ENCODE results near the gene TICAM1. TPM values are rescaled to one million over a fixed set of nuclear protein-coding genes. Genes with fewer than 3 reads are reported as not detected.
A peak's percentile ranks its signal among the peaks of the same experiment; 100 is the strongest.

The TICAM1 gene
- total and polyA plus RNA-seq, 2 of the 13 experiments (the other 11 are each of a cell fraction or from before 2014, with no cell fraction given) = 0.33 to 0.95 TPM

DNA sequence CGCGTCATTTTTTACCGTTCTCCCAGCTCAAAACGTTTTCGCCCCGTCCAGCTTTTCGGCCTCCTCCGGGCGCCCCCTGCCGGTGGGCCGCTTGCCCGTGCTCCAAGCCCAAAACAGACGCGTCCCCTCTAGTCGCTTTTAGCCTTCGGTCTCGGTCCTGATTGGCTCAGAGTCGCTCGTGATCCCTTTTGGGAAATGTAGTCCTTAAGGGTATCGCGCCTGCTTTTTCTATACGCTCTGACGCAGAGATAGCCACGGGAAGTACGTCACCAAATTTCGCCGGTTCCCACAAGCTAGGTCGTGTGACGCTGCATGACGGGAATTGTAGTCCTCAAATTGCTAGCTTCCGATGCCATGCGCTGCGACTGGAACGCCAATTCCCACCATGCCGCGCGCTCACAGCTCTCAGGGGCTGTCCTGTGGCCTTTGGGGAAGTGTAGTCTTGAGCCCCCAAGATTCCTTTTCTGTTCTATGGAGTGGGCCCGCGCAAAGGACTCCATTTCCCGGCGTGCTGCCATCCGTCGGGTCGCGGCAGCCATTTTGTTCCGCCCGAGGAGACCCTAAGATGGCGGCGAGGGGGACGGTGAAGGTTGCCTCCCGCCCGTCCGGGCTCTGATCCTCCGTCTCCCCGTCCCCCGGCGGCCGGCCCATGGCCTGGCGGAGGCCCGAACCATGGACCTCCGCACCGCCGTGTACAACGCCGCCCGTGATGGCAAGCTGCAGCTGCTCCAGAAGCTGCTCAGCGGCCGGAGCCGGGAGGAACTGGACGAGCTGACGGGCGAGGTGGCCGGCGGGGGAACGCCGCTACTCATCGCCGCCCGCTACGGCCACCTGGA, 40.1 kb downstream of the TICAM1 start, which contains the start of gene FEM1A (continued):
- TF ChIP-seq, protein P1, sequence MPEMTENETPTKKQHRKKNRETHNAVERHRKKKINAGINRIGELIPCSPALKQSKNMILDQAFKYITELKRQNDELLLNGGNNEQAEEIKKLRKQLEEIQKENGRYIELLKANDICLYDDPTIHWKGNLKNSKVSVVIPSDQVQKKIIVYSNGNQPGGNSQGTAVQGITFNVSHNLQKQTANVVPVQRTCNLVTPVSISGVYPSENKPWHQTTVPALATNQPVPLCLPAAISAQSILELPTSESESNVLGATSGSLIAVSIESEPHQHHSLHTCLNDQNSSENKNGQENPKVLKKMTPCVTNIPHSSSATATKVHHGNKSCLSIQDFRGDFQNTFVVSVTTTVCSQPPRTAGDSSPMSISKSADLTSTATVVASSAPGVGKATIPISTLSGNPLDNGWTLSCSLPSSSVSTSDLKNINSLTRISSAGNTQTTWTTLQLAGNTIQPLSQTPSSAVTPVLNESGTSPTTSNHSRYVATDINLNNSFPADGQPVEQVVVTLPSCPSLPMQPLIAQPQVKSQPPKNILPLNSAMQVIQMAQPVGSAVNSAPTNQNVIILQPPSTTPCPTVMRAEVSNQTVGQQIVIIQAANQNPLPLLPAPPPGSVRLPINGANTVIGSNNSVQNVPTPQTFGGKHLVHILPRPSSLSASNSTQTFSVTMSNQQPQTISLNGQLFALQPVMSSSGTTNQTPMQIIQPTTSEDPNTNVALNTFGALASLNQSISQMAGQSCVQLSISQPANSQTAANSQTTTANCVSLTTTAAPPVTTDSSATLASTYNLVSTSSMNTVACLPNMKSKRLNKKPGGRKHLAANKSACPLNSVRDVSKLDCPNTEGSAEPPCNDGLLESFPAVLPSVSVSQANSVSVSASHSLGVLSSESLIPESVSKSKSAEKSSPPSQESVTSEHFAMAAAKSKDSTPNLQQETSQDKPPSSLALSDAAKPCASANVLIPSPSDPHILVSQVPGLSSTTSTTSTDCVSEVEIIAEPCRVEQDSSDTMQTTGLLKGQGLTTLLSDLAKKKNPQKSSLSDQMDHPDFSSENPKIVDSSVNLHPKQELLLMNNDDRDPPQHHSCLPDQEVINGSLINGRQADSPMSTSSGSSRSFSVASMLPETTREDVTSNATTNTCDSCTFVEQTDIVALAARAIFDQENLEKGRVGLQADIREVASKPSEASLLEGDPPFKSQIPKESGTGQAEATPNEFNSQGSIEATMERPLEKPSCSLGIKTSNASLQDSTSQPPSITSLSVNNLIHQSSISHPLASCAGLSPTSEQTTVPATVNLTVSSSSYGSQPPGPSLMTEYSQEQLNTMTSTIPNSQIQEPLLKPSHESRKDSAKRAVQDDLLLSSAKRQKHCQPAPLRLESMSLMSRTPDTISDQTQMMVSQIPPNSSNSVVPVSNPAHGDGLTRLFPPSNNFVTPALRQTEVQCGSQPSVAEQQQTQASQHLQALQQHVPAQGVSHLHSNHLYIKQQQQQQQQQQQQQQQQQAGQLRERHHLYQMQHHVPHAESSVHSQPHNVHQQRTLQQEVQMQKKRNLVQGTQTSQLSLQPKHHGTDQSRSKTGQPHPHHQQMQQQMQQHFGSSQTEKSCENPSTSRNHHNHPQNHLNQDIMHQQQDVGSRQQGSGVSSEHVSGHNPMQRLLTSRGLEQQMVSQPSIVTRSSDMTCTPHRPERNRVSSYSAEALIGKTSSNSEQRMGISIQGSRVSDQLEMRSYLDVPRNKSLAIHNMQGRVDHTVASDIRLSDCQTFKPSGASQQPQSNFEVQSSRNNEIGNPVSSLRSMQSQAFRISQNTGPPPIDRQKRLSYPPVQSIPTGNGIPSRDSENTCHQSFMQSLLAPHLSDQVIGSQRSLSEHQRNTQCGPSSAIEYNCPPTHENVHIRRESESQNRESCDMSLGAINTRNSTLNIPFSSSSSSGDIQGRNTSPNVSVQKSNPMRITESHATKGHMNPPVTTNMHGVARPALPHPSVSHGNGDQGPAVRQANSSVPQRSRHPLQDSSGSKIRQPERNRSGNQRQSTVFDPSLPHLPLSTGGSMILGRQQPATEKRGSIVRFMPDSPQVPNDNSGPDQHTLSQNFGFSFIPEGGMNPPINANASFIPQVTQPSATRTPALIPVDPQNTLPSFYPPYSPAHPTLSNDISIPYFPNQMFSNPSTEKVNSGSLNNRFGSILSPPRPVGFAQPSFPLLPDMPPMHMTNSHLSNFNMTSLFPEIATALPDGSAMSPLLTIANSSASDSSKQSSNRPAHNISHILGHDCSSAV (CRISPR knock-in tag; IDR thresholded peaks at IDR 0.05; ENCODE audit: borderline replicate concordance) = no peak
- TF ChIP-seq KLF11 (CRISPR knock-in tag; IDR thresholded peaks at IDR 0.05) (peak; percentile 87), ZBTB8A (CRISPR knock-in tag; IDR thresholded peaks at IDR 0.05; ENCODE audit: borderline replicate concordance, low read depth) (no peak), CBX1 (IDR thresholded peaks at IDR 0.05; ENCODE audit: low read depth) (peak; percentile 44), CAMTA2 (CRISPR knock-in tag; IDR thresholded peaks at IDR 0.05; ENCODE audit: borderline replicate concordance) (0 out of 2 replicates have a peak, but pooled peaks have one; percentile 54), ZC3H13 (CRISPR knock-in tag; IDR thresholded peaks at IDR 0.05) (no peak), DNMT1 (CRISPR knock-in tag; IDR thresholded peaks at IDR 0.05) (no peak), MBNL3 (CRISPR knock-in tag; conservative IDR thresholded peaks at IDR 0.05) (no peak), HMGXB3 (CRISPR knock-in tag; IDR thresholded peaks at IDR 0.05; ENCODE audit: borderline replicate concordance) (peak; percentile 33; the same call in 1 of the 2 replicates), PAX8 (CRISPR knock-in tag; IDR thresholded peaks at IDR 0.05; ENCODE audit: borderline replicate concordance) (no peak), HMG20B (CRISPR knock-in tag; conservative IDR thresholded peaks at IDR 0.05) (no peak), ZNF263 (CRISPR knock-in tag; IDR thresholded peaks at IDR 0.05) (0 out of 2 replicates have a peak, but pooled peaks have one; percentile 14), ARNTL (CRISPR knock-in tag; IDR thresholded peaks at IDR 0.05) (0 out of 2 replicates have a peak, but pooled peaks have one; percentile 34), SATB2 (CRISPR knock-in tag; IDR thresholded peaks at IDR 0.05) (no peak), NFRKB (IDR thresholded peaks at IDR 0.05) (peak; percentile 22; the same call in 1 of the 2 replicates), SPEN (CRISPR knock-in tag; IDR thresholded peaks at IDR 0.05; ENCODE audit: low read depth) (peak; percentile 97)

Measured in HepG2 (cell line).